Hepatocyte (in vitro differentiated cells): Measurements from ENCODE around the gene LELP1.

ENCODE experiments used
- CTCF ChIP-seq: fragments of 200-600 bp; sonication (generic); IDR thresholded peaks from 2 replicates; pipeline ENCODE4 v1.5.1; 2016; ENCODE audit warnings: antibody characterized with exemption, mild to moderate bottlenecking; ENCODE audit not compliant: poor library complexity
- EZH2 ChIP-seq: fragments of 200-600 bp; sonication (generic); IDR thresholded peaks from 2 replicates; pipeline ENCODE4 v1.6.1; 2016; ENCODE audit warnings: antibody characterized with exemption, mild to moderate bottlenecking, borderline replicate concordance

GRCh38 chr1:153217744-153218416 lies 14.7 kb downstream of the LELP1 start:
- no peak for TF ChIP-seq CTCF
- TF ChIP-seq EZH2, result no peak
